NCI-H748 (cell line): ENCODE data around the gene CMSS1.

ENCODE experiments used
- DNase-seq: peaks from one replicate; lab custom pipeline; 2025; ENCODE audit not compliant: unreplicated experiment; lab: John Stamatoyannopoulos, UW

The CMSS1 gene

DNA sequence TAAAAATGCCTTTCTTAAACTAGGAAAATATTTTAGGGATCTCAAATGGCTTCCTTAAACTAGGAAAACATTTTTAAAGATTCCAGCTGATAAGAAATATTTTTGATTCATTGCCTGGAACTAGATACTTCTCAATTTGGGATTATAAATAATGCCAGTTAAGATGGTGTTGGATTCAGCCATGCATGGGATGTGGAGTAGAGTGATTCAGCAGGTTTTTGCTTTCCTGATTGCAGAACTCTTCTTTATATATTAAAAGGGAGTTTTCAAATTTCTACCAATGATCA is 281.1 kb downstream of the CMSS1 start:
- DNase-seq = no peak

DNA sequence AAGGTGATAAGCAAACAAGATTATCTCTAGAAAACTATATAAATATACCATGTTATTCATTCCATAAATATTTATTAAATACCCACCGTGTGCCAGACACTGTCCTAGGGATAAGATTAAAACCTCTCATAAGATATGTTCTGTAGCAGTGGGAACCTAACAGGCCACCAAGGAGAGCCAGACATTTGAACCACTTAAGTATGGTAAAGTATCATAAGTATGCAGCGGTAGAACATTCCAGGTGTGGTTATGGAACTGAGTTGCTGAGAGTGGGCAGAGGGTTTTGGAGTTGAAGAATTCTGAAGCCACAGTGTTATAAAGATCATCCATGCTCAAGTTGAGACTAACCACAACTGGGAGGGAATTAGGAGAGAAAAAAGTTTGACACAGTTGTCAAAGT is 282.0 kb downstream of the CMSS1 start:
- DNase-seq = no peak

- DNase-seq = no peak
These were observed 282.8 kb downstream of the CMSS1 start for GRCh38 chr3:100100425-100100824.

DNA sequence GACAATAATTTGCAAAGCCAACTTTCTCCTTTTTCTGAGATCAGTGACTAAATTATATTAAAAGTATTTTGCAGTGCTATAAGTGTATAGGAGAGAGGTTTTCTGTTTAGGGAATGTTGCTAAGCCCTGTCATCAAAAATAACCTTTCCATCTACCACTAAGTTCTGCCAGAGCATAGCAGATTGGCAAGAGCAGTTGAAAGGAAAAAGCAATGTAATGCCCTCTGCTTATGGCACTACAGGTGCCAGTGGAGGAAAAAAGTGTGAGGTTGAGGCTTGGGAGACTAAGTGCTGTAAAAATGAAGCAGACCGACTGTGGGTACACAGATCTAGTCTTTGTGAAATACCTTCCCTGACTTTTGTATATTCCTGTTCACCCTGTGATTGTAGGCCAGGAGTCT is 285.1 kb downstream of the CMSS1 start:
- no peak for DNase-seq

GRCh38 chr3:100103558-100104441 is 286.1 kb downstream of the CMSS1 start:
- DNase-seq = peak; percentile 7

- no peak for DNase-seq
These were observed 286.8 kb downstream of the CMSS1 start for GRCh38 chr3:100104442-100104798.

DNA sequence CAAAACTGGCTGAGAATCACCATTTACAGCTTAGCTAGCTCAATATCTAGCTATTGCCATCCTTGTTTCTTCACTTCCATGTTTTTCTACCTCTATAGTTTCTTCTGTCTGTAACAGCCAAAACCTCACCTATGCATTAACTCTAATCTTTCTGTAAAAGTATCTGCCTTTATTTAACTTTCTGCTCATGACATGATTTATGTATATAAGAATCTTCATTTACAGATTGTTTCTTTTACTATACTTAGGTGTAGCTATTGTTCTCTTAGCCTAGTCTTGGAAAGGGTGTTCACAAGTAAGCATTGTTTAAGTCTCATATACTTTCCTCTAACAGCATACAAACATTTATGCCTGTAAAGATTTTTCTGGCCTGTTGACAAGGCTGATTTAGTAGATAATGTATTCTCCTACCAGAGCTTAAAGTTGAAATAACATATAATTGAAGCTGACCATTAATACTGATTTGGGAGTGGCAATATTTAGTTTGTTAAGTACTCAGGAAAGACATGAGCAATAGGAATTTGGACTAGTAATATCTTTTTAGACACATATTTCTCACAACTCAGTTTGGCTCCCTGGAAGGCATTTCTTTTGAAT is 287.3 kb downstream of the CMSS1 start:
- no peak for DNase-seq

DNA sequence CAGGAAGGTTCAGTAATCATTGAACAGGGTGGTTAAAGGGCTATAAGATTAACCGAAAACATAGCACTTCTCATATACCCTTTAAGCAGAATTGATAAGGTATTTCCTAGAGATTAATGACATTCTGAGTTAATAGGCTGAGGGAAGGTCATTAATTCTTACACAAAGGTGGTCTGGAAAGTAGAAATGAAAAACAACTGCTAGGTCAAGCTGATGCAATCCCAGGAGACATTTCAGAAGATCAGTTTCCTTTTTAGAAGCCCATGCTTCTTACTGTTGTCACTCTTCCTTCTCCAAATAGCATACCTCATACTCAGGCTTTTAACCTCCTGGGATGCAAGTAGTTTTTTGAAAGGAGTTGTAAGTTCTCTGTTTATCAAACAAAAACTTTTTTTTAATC is 287.8 kb downstream of the CMSS1 start:
- DNase-seq = no peak

DNA sequence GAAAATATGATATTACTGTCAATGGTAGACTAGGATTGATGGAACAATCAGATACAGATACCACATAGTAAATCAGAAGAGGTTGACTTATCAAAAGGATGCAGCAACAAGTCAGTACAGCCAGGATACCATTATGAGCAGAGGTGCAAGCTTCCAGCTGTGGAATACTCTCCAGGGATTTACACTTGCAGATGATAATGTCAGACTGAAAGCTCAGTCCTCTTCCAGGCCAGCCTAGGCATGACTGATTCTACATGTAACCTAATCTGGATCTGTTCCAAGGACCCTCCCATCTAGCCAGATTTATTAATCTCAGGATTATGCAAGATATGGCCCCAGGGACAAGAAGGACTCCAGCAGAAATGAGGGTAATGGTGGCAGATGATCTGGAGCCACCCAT is 288.4 kb downstream of the CMSS1 start:
- peak; percentile 10 for DNase-seq

DNA sequence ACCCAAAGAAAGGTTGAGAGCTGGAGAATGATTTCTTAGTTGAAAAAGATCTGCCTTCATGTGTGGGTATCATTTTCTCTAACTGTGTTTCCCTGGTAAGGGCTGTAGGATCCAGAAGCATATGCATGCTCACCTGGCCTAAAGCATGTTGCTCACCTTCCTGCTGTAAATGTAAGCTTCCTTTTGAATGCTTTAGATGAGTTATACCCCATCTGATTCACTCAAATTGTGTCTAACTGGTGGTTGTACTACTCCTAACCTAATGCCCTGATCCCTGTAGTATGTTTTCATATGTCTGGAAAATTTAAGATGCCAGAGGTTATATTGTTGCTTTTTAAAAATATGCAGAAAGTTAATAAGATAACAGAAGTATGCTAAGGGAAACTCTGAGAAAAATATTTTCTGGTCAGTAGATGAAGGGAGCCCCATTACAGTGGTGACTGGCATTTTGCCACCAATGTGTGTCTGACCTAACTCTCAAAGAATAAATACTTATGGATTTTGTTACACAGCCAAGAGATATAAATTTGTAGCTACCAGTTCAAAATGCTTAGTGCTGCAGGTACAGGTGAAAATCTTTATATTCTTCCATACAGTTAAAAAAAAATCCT is 289.0 kb downstream of the CMSS1 start:
- no peak for DNase-seq

GRCh38 chr3:100107221-100107814 is 289.7 kb downstream of the CMSS1 start:
- peak; percentile 4 for DNase-seq

DNA sequence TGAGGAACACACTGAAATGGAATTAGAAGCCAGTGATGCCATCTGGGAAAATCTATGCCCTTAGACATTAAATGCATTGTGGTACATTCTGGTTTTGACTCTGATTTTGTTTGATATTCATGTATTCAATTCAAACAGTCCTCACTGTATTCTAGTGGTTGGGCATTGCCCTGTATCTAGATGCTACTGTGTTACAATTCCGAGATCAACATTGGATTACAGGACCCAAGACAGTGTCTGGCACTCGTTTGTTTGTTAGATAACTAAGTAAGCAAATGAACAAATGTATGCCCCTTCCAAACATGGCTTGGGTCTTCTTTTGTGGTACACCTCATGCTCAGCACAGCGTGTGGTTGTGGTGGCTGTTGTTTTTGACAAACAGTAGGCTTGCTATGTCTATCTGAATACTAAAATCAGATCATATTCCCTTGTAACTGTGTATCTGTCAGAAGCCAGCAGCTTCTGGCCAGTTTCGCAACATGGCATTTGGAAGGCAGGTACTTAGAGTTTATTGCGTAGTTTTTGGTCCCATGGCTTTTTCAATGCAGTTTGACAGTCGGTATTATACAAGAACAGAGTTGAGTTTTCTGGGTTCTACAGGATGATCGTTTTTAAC is 290.9 kb downstream of the CMSS1 start:
- no peak for DNase-seq

DNA sequence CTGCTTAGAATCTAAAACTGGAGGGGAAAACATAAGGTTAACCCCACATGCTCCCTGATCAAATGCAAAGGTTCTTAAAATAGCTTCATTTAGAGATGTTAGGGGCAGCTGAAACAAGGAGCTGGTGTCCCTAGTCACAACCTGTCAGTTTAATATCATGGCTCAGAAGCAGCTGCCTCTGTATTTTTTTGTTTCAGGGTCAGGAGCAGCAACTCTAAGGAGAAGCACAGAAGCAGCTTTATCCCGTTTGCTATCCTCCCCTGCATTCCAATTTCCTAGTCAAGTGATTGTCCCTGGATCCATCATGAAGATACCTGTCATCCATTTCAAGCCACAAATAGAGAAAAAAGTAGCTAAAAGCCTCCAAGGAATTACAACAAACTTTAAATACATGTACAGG is 292.5 kb downstream of the CMSS1 start:
- DNase-seq = no peak

DNA sequence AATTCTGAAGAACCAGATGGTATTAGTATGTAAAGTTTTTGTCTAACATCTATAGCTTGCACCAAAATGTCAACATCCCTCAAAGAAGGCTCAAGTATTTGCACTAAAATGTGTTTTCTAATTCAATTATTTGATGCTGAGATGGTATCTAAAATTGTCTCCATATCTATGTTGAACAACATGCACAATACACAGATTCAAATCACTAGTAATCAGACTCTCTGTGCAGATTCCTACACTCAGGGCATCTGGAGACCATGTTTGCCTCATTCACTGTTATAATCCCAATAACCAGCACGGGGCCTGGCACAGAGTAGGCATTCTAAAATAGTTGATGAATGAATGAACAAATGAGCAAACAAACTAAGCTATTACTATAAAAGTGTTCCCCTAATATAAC is 294.1 kb downstream of the CMSS1 start:
- DNase-seq = no peak

DNA sequence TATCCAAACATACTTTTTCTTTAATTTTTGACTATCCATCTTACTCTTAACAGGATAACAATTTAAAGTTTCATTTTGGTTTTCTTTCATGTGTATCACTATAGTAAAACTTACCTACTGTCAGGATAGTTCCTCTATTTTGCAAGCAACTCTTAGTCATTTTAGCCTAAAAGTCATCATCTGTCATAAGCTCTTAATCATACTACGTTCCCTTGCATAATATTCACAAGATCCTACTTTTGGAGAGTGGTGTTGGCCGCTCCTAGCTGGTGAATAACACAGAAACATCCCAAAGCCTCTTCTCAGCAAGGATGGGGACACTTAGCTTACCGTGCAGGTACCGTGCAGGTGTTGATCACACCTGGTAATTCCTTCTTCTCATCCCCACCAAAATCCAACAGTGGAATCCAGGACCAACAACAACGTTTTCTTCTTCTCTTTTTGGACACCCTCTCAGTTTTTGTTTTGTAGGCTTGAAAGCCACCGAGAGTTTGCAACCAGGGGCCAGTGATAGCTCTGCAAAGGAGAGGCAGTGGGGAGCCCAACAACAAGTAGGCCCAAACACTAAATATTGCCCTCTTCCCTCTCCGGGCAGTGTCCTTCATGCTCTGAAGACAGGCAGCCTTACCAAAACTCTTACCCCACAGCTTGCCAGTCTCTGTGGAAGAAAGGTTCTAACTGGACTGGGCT is 296.2 kb downstream of the CMSS1 start:
- DNase-seq = no peak

- no peak for DNase-seq
These were observed 296.9 kb downstream of the CMSS1 start, which contains the start of gene FILIP1L for GRCh38 chr3:100114413-100115030. FILIP1L (minus strand) TSS chr3:100114501.

DNA sequence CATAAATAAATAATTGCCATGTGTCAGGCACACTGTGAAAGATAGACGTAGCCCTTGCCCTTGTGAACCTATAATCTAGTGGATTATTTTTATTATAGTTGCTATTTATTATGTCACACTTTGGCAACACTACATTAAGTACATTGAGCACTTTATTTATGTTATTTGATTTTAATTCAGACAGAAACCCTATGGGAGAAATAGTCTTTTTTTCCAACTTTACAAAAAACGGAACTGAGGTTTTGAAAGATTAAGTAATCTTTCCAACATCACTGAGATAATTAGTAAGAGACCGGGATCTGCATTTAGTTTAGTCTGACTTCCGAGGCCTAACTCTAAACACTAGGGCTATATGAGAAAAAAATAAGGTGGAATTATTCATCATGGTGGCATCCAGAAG is 299.4 kb downstream of the CMSS1 start:
- DNase-seq = no peak

- DNase-seq = no peak
These were observed 302.4 kb downstream of the CMSS1 start for GRCh38 chr3:100120012-100120411.

DNA sequence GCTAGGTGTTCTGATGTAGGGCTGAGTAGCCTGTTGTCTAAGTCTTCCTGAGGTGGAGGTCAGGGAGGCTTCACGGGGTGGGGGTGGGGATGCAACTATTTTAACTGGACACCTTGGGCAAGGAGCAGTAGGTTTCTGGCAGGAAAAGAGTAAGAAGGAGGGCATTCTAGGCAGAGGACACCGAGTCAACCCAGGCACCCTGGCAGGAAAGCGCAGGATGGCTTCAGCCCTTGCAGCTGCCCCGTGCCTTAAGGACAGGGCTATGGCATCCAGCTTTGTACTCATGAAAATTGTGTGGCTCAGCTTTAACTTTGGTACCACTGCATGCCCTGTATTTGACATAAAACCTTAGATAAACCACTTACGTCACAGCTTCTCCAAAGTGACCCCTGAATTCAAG is 303.0 kb downstream of the CMSS1 start:
- no peak for DNase-seq

DNA sequence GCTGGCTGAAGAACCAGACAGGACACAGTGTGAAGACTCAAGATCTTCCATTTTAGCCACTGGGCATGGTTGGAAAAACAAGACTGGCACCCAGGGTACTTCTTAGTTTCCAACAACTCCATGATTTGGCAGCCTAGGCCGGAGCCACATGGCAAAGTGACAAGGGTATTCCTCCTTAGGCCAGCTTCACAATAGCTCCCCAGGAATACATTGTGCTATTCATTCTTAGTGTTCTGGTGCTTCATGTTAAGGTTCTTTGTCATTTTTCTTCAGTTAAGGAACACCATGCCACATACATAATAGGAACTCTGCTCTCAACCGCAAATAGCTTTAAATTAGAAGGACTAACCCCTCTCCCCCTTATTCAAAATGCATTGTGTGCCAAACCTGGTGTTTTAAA is 304.7 kb downstream of the CMSS1 start:
- DNase-seq = no peak

DNA sequence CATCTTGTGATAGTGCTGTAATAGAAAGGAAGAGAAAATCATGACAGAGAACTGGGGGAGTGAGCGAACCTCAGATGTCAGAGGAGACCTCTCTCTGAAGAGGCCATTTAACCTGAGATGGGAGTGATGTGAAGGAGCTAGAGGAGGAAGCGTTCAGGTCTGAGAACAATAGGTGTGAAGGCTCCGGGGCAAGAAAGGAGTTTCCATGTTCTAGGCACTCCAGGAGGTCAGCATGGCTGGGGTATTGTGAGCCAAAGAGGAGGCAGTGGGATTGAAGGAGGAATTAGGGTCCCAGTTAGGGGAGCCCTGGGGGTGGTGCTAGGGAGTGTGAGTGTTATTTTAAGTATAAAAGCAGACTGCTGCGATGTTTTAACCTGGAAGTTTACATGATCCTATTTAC is 305.4 kb downstream of the CMSS1 start:
- no peak for DNase-seq
